HEK293 (cell line): ENCODE data around the gene RGS11.

Experiments used
- CTCF ChIA-PET: fragments of 350-600 bp; formaldehyde crosslinking; extraction: SDS; loops from one replicate; lab custom pipeline; 2021; ENCODE audit warnings: antibody characterized with exemption; lab: Yijun Ruan, JAX
- POLR2A ChIA-PET: fragments of 300-600 bp; formaldehyde crosslinking; extraction: SDS; loops from one replicate; lab custom pipeline; 2020; ENCODE audit warnings: antibody characterized with exemption, inconsistent platforms; lab: Yijun Ruan, JAX
- H3K27ac ChIP-seq: fragments of 200-500 bp; sonication (Bioruptor generic); 2 replicates; pipeline ENCODE4 v1.5.1; 2014; ENCODE audit warnings: low read depth, low read length, control low read depth, inconsistent platforms; ENCODE audit errors: extremely low read depth
- H3K36me3 ChIP-seq, 2 experiments: fragments of 200-500 bp in 1 of 2; sonication (Bioruptor generic) in 1 of 2; 1 replicate in 1 of 2; 2 replicates in 1 of 2; pipeline ENCODE4 v1.5.1; 2014 to 2017; ENCODE audit warnings: inconsistent platforms in 2 of 2, low read length in 2 of 2; ENCODE audit not compliant: control insufficient read depth in 2 of 2, insufficient read depth in 1 of 2
- H3K4me1 ChIP-seq: fragments of 200-500 bp; sonication (Bioruptor generic); 2 replicates; pipeline ENCODE4 v1.5.1; 2014; ENCODE audit warnings: mild to moderate bottlenecking, low read length, inconsistent platforms; ENCODE audit not compliant: control insufficient read depth, insufficient read depth
- H3K4me3 ChIP-seq: 2 replicates; pipeline ENCODE4 v1.5.1; 2011; ENCODE audit warnings: low read depth, mild to moderate bottlenecking, control low read depth, low read length, moderate library complexity
- H3K9me3 ChIP-seq: fragments of 200-500 bp; sonication (Bioruptor generic); 2 replicates; pipeline ENCODE4 v1.5.1; 2014; ENCODE audit warnings: low read depth, low read length, inconsistent platforms; ENCODE audit not compliant: control insufficient read depth, insufficient read depth
- BCL11B ChIP-seq: fragments of 450-650 bp; formaldehyde crosslinking; IDR thresholded peaks from 2 replicates; pipeline ENCODE4 v1.5.1; 2016; ENCODE audit warnings: low read depth, missing biosample characterization, missing genetic modification characterization
- EGR2 ChIP-seq: fragments of 450-650 bp; formaldehyde crosslinking; IDR thresholded peaks from 2 replicates; pipeline ENCODE4 v1.5.1; 2016; ENCODE audit warnings: low read depth, missing biosample characterization, missing genetic modification characterization
- KLF9 ChIP-seq: fragments of 450-650 bp; formaldehyde crosslinking; IDR thresholded peaks from 2 replicates; pipeline ENCODE4 v1.5.1; 2016; ENCODE audit warnings: missing biosample characterization, missing genetic modification characterization, low read depth
- ZBTB10 ChIP-seq: fragments of 450-650 bp; formaldehyde crosslinking; IDR thresholded peaks from 2 replicates; pipeline ENCODE4 v1.5.1; 2016; ENCODE audit warnings: missing biosample characterization, missing genetic modification characterization
- ZBTB17 ChIP-seq: fragments of 450-650 bp; formaldehyde crosslinking; IDR thresholded peaks from 2 replicates; pipeline ENCODE4 v1.5.1; 2016; ENCODE audit warnings: missing biosample characterization, missing genetic modification characterization
- ZBTB48 ChIP-seq: fragments of 450-650 bp; formaldehyde crosslinking; IDR thresholded peaks from 2 replicates; pipeline ENCODE4 v1.5.1; 2016; ENCODE audit warnings: missing biosample characterization, missing genetic modification characterization
- ZBTB6 ChIP-seq: fragments of 450-650 bp; formaldehyde crosslinking; IDR thresholded peaks from 2 replicates; pipeline ENCODE4 v1.5.1; 2017; ENCODE audit warnings: missing biosample characterization, missing genetic modification characterization
- ZBTB7A ChIP-seq: fragments of 450-650 bp; formaldehyde crosslinking; IDR thresholded peaks from 2 replicates; pipeline ENCODE4 v1.5.1; 2016; ENCODE audit warnings: low read depth, missing biosample characterization, missing genetic modification characterization
- ZFP3 ChIP-seq: fragments of 450-650 bp; formaldehyde crosslinking; IDR thresholded peaks from 2 replicates; pipeline ENCODE4 v1.5.1; 2016; ENCODE audit warnings: low read depth, missing biosample characterization, missing genetic modification characterization
- ZNF10 ChIP-seq: fragments of 450-650 bp; formaldehyde crosslinking; IDR thresholded peaks from 2 replicates; pipeline ENCODE4 v1.5.1; 2017; ENCODE audit warnings: missing biosample characterization, missing genetic modification characterization
- ZNF169 ChIP-seq: fragments of 450-650 bp; formaldehyde crosslinking; IDR thresholded peaks from 2 replicates; pipeline ENCODE4 v1.5.1; 2016; ENCODE audit warnings: missing biosample characterization, missing genetic modification characterization
- ZNF175 ChIP-seq: fragments of 450-650 bp; formaldehyde crosslinking; IDR thresholded peaks from 2 replicates; pipeline ENCODE4 v1.5.1; 2016; ENCODE audit warnings: missing biosample characterization, missing genetic modification characterization
- ZNF248 ChIP-seq: fragments of 450-650 bp; formaldehyde crosslinking; IDR thresholded peaks from 2 replicates; pipeline ENCODE4 v1.5.1; 2017; ENCODE audit warnings: missing biosample characterization, missing genetic modification characterization
- ZNF391 ChIP-seq: fragments of 450-650 bp; formaldehyde crosslinking; IDR thresholded peaks from 2 replicates; pipeline ENCODE4 v1.5.1; 2016; ENCODE audit warnings: low read depth, missing biosample characterization, missing genetic modification characterization, borderline replicate concordance
- ZNF561 ChIP-seq: fragments of 450-650 bp; IDR thresholded peaks from 2 replicates; pipeline ENCODE4 v1.5.1; 2018; ENCODE audit warnings: missing biosample characterization, missing genetic modification characterization, borderline replicate concordance
- ZNF830 ChIP-seq: fragments of 450-650 bp; IDR thresholded peaks from 2 replicates; pipeline ENCODE4 v1.5.0; 2018; ENCODE audit warnings: missing biosample characterization, missing genetic modification characterization, low read depth, mild to moderate bottlenecking, moderate library complexity
- ZXDB ChIP-seq: fragments of 450-650 bp; formaldehyde crosslinking; IDR thresholded peaks from 2 replicates; pipeline ENCODE4 v1.5.1; 2016; ENCODE audit warnings: missing biosample characterization, missing genetic modification characterization
- TF ChIP-seq, protein P1 (sequence below): fragments of 450-650 bp; formaldehyde crosslinking; IDR thresholded peaks from 2 replicates; pipeline ENCODE4 v1.5.1; 2016; ENCODE audit warnings: missing biosample characterization, missing genetic modification characterization
- TF ChIP-seq, protein P2 (sequence below): fragments of 450-650 bp; IDR thresholded peaks from 2 replicates; pipeline ENCODE4 v1.5.1; 2018; ENCODE audit warnings: missing biosample characterization, missing genetic modification characterization
- TF ChIP-seq, protein P3 (sequence below): fragments of 450-650 bp; formaldehyde crosslinking; optimal IDR thresholded peaks from 2 replicates; pipeline ENCODE3; 2016; ENCODE audit warnings: missing biosample characterization, mild to moderate bottlenecking, missing genetic modification characterization

RGS11 gene

DNA sequence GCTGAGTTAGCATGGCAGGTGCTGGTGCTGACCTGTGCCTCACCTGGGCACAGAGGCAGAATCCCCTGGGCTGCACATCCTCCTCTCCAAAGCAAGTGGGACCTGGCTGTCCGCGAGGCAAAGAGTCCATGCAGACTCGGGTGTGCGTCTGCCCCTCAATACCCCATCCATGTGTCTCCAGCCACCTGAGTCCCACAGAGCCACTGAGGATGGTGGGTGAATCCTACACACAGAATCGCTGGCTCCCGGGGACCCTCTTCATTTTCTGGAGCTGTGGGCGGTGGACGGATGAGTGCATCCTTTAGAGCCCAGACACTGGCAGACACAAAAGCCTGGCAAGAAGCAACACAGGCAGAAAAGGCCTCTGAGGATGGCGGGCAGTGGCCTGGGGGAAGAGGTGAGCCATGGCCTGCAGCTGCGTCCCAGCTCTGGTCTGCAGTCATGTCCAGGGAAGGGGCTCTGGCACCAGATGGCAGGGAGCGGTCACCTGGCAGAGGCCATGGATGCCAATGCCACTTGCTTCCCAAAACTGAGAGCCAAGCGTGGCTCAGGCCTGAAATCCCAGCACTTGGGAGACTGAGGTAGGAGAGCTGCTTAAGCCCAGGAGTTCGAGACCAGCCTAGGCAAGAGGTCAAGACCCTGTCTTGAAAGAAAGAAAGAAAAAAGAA lies 46.9 kb upstream of the RGS11 start:
- ChIA-PET CTCF (interaction anchor here (0.7 to 1.3 kb wide), 3 partner anchors 34 to 181 kb away, joined by 3 to 5 read pairs (median 4); no protein-coding TSS in a partner anchor), POLR2A (interaction anchor here (1.3 to 1.6 kb wide), 2 partner anchors 30 to 94 kb away, joined by 4 to 5 read pairs; partner anchors contain the start of gene AXIN1)
- H3K9me3 ChIP-seq, result no peaks in the 10 kb centered on the region
- H3K36me3 ChIP-seq, result peaks cover 0 to 24% of the 10 kb centered on the region in 2 experiments; a peak in 1 of 3 replicates
- H3K4me3 ChIP-seq, result no peak overlapping the region
- peaks cover 14% of the 10 kb centered on the region for H3K4me1 ChIP-seq
- TF ChIP-seq ZNF830 (tag by site-specific recombination) (no peak), EGR2 (tag by site-specific recombination) (0 out of 2 replicates have a peak, but pooled peaks have one; percentile 5)
- H3K27ac ChIP-seq, result no peak overlapping the region

DNA sequence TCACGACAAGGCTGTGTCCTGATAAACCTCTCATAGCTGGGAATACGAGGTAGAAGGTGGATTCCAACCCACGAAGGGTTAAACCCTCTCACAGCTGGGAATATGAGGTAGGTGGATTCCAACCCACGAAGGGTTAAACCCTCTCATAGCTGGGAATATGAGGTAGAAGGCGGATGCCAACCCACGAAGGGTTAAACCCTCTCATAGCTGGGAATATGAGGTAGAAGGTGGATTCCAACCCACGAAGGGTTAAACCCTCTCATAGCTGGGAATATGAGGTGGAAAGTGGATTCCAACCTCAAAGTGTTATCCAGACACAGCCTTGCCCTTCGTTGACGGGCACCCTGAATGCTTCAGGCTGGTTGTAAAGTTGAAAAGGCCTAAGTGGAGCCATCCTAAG lies 45.8 kb upstream of the RGS11 start:
- H3K4me3 ChIP-seq, result no peak overlapping the region
- peaks cover 12% of the 10 kb centered on the region for H3K4me1 ChIP-seq
- peaks cover 0 to 28% of the 10 kb centered on the region in 2 experiments; a peak in 1 of 3 replicates for H3K36me3 ChIP-seq
- no peak for TF ChIP-seq ZBTB7A
- peak; percentile 86 for TF ChIP-seq EGR2 (tag by site-specific recombination)
- POLR2A ChIA-PET, result interaction anchor here (1.6 kb wide), 1 partner anchor 31 kb away, joined by 5 read pairs; the partner anchor contains the start of gene AXIN1
- no peak overlapping the region for H3K27ac ChIP-seq
- no peaks in the 10 kb centered on the region for H3K9me3 ChIP-seq
- CTCF ChIA-PET, result interaction anchor here (1.3 kb wide), 1 partner anchor 40 kb away, joined by 5 read pairs; no protein-coding TSS in a partner anchor

- POLR2A ChIA-PET, result no interaction called here
- TF ChIP-seq ZNF175 (no peak), ZBTB17 (tag by site-specific recombination) (no peak), ZNF169 (tag by site-specific recombination) (no peak), ZBTB48 (no peak), ZXDB (tag by site-specific recombination) (no peak), ZNF561 (no peak), ZNF10 (tag by site-specific recombination) (no peak), BCL11B (no peak), ZBTB6 (tag by site-specific recombination) (no peak), KLF9 (tag by site-specific recombination) (no peak), ZNF248 (tag by site-specific recombination) (no peak), ZFP3 (tag by site-specific recombination) (no peak), ZBTB10 (no peak), ZNF391 (tag by site-specific recombination) (no peak)
- TF ChIP-seq, protein P1, sequence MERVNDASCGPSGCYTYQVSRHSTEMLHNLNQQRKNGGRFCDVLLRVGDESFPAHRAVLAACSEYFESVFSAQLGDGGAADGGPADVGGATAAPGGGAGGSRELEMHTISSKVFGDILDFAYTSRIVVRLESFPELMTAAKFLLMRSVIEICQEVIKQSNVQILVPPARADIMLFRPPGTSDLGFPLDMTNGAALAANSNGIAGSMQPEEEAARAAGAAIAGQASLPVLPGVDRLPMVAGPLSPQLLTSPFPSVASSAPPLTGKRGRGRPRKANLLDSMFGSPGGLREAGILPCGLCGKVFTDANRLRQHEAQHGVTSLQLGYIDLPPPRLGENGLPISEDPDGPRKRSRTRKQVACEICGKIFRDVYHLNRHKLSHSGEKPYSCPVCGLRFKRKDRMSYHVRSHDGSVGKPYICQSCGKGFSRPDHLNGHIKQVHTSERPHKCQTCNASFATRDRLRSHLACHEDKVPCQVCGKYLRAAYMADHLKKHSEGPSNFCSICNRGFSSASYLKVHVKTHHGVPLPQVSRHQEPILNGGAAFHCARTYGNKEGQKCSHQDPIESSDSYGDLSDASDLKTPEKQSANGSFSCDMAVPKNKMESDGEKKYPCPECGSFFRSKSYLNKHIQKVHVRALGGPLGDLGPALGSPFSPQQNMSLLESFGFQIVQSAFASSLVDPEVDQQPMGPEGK, result no peak
- TF ChIP-seq, protein P2, sequence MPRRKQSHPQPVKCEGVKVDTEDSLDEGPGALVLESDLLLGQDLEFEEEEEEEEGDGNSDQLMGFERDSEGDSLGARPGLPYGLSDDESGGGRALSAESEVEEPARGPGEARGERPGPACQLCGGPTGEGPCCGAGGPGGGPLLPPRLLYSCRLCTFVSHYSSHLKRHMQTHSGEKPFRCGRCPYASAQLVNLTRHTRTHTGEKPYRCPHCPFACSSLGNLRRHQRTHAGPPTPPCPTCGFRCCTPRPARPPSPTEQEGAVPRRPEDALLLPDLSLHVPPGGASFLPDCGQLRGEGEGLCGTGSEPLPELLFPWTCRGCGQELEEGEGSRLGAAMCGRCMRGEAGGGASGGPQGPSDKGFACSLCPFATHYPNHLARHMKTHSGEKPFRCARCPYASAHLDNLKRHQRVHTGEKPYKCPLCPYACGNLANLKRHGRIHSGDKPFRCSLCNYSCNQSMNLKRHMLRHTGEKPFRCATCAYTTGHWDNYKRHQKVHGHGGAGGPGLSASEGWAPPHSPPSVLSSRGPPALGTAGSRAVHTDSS, result no peak
- TF ChIP-seq, protein P3, sequence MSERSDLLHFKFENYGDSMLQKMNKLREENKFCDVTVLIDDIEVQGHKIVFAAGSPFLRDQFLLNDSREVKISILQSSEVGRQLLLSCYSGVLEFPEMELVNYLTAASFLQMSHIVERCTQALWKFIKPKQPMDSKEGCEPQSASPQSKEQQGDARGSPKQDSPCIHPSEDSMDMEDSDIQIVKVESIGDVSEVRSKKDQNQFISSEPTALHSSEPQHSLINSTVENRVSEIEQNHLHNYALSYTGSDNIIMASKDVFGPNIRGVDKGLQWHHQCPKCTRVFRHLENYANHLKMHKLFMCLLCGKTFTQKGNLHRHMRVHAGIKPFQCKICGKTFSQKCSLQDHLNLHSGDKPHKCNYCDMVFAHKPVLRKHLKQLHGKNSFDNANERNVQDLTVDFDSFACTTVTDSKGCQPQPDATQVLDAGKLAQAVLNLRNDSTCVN (tag by site-specific recombination), result no peak
Measured at GRCh38 chr16:320206-320605, 44.5 kb upstream of the RGS11 start.

More at GRCh38 chr16:320206-320605, 44.5 kb upstream of the RGS11 start:
- H3K4me1 ChIP-seq, result peaks cover 10% of the 10 kb centered on the region
- CTCF ChIA-PET, result interaction anchor here (1.1 kb wide), 1 partner anchor 16 kb away, joined by 3 read pairs; no protein-coding TSS in a partner anchor
- H3K9me3 ChIP-seq, result no peaks in the 10 kb centered on the region
- H3K4me3 ChIP-seq, result no peak overlapping the region
- peaks cover 0 to 28% of the 10 kb centered on the region in 2 experiments; a peak in 1 of 3 replicates for H3K36me3 ChIP-seq
- H3K27ac ChIP-seq, result no peak overlapping the region
